AG09309 (cell line): ENCODE data around the gene TESK1.
"Not testable (repeated sequence)": the region's sequence is repeated elsewhere in the genome, so short reads cannot be mapped to it uniquely, and the experiment has no call there.

Source experiments
- DNase-seq: peaks from one replicate; pipeline ENCODE4 v3.0.0-alpha.2; 2010; ENCODE audit warnings: low read depth
- H3K4me3 ChIP-seq: 2 replicates; pipeline ENCODE4 v1.5.1; 2011; ENCODE audit warnings: mild to moderate bottlenecking, low read depth, low read length, moderate library complexity; ENCODE audit not compliant: control insufficient read depth
- CTCF ChIP-seq: IDR thresholded peaks from 2 replicates; pipeline ENCODE4 v1.5.1; 2011; ENCODE audit warnings: mild to moderate bottlenecking, low read depth, low read length, inconsistent platforms; ENCODE audit not compliant: insufficient read depth, control insufficient read depth; ENCODE audit errors: missing control alignments

Gene TESK1

GRCh38 chr9:35579130-35579529 is 25.9 kb upstream of the TESK1 start:
- TF ChIP-seq CTCF, result no peak
- no peak overlapping the region for H3K4me3 ChIP-seq
- DNase-seq, result no peak

- DNase-seq, H3K4me3 ChIP-seq: not testable (repeated sequence)
Observed at GRCh38 chr9:35579659-35580227, 25.3 kb upstream of the TESK1 start.

- not testable (repeated sequence) for DNase-seq, H3K4me3 ChIP-seq
Observed at GRCh38 chr9:35583521-35583920, 21.5 kb upstream of the TESK1 start.

GRCh38 chr9:35584681-35585080 is 20.4 kb upstream of the TESK1 start:
- not testable (repeated sequence) for H3K4me3 ChIP-seq

GRCh38 chr9:35588506-35588905 is 16.6 kb upstream of the TESK1 start:
- not testable (repeated sequence) for H3K4me3 ChIP-seq

More at GRCh38 chr9:35584681-35585080, 20.4 kb upstream of the TESK1 start:
- DNase-seq, result not testable (repeated sequence)

GRCh38 chr9:35593581-35593980 is 11.5 kb upstream of the TESK1 start:
- no peak for TF ChIP-seq CTCF
- DNase-seq, result no peak
- no peak overlapping the region for H3K4me3 ChIP-seq

More at GRCh38 chr9:35588506-35588905, 16.6 kb upstream of the TESK1 start:
- not testable (repeated sequence) for DNase-seq

- no peak for DNase-seq
Observed at GRCh38 chr9:35594471-35594870, 10.6 kb upstream of the TESK1 start.

GRCh38 chr9:35596907-35597306 is 8.2 kb upstream of the TESK1 start:
- H3K4me3 ChIP-seq, DNase-seq: not testable (repeated sequence)

More at GRCh38 chr9:35594471-35594870, 10.6 kb upstream of the TESK1 start:
- no peak for TF ChIP-seq CTCF
- H3K4me3 ChIP-seq, result no peak overlapping the region

- no peak for TF ChIP-seq CTCF
- DNase-seq, result no peak
- H3K4me3 ChIP-seq, result no peak overlapping the region
Observed at GRCh38 chr9:35598866-35599590, 6.0 kb upstream of the TESK1 start.
